ENCODE data around the gene STAT3.
"Not testable (repeated sequence)": the region's sequence is repeated elsewhere in the genome, so short reads cannot be mapped to it uniquely, and the experiment has no call there.

The STAT3 gene

GRCh38 chr17:42380935-42381334 lies 7.3 kb downstream of the STAT3 start:
- no peak for TF ChIP-seq HDGF (IDR thresholded peaks at IDR 0.05; ENCODE audit: borderline replicate concordance)
- no peak for TF ChIP-seq TARDBP (IDR thresholded peaks at IDR 0.05)
- no peak for TF ChIP-seq LEF1 (IDR thresholded peaks at IDR 0.05; ENCODE audit: borderline replicate concordance)
- no peak for TF ChIP-seq ELF4 (IDR thresholded peaks at IDR 0.05)
- TF ChIP-seq FOXM1 (IDR thresholded peaks at IDR 0.05; ENCODE audit: borderline replicate concordance), result no peak
- TF ChIP-seq L3MBTL2 (conservative IDR thresholded peaks at IDR 0.05), result no peak
- TF ChIP-seq SUZ12 (IDR thresholded peaks at IDR 0.05), result no peak
- no peak for TF ChIP-seq NFRKB (IDR thresholded peaks at IDR 0.05)
- no peak for TF ChIP-seq CTBP1 (IDR thresholded peaks at IDR 0.05; ENCODE audit: borderline replicate concordance)
- no peak for TF ChIP-seq FOXK2 (IDR thresholded peaks at IDR 0.05)
- no peak for TF ChIP-seq ZNF384 (IDR thresholded peaks at IDR 0.05)
- TF ChIP-seq, protein P1, sequence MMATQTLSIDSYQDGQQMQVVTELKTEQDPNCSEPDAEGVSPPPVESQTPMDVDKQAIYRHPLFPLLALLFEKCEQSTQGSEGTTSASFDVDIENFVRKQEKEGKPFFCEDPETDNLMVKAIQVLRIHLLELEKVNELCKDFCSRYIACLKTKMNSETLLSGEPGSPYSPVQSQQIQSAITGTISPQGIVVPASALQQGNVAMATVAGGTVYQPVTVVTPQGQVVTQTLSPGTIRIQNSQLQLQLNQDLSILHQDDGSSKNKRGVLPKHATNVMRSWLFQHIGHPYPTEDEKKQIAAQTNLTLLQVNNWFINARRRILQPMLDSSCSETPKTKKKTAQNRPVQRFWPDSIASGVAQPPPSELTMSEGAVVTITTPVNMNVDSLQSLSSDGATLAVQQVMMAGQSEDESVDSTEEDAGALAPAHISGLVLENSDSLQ (IDR thresholded peaks at IDR 0.05), result no peak
- no peak for TF ChIP-seq ARNT (IDR thresholded peaks at IDR 0.05)
- no peak for DNase-seq (ENCODE audit: extremely low spot score)
- ChIA-PET POLR2A (no interaction called here), CTCF (no interaction called here)

DNA sequence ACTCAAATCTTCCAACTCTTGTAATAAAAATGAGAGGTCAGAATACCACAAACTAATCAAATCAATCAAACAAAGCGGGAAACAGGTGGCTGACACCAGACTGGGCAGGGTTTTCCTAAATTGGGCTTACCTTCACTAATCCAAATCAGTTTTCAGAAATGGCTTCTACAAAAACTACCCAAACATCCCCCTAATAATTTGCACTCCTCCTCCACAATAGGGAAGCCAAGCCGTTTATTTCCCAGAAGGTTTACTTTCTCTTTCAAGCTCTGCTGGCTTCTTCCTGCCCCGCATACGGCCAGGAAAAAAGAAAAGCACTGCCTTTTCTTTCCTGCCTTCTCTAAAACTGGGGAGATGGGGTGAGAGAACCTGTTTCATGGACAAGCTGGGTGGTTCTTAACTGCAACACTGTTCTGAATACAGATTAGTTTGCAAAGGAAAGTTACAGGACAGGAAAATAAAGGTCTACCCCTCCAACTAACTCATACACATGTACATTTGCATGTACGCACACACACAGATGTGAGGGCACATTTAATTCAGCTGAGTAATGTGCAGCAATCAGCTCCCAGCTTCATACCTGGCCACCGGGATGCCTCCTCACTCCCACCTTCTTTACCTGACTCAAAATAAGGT lies 9.2 kb downstream of the STAT3 start:
- ChIA-PET CTCF (interaction anchor here (1.0 to 1.3 kb wide), 2 partner anchors 15 to 24 kb away, joined by 3 read pairs; no protein-coding TSS in a partner anchor), POLR2A (no interaction called here)
- DNase-seq (ENCODE audit: extremely low spot score), result no peak
- TF ChIP-seq L3MBTL2 (conservative IDR thresholded peaks at IDR 0.05) (no peak), BHLHE40 (IDR thresholded peaks at IDR 0.05; ENCODE audit: borderline replicate concordance) (no peak), FOXA1 (IDR thresholded peaks at IDR 0.05) (no peak), FOXM1 (IDR thresholded peaks at IDR 0.05; ENCODE audit: borderline replicate concordance) (no peak), SUZ12 (IDR thresholded peaks at IDR 0.05) (no peak)

- DNase-seq (ENCODE audit: extremely low spot score), result no peak
- no peak for TF ChIP-seq FOXK2 (IDR thresholded peaks at IDR 0.05)
- no peak for TF ChIP-seq FOXA1 (IDR thresholded peaks at IDR 0.05)
- TF ChIP-seq HDGF (IDR thresholded peaks at IDR 0.05; ENCODE audit: borderline replicate concordance), result no peak
- TF ChIP-seq FOXM1 (IDR thresholded peaks at IDR 0.05; ENCODE audit: borderline replicate concordance), result no peak
- TF ChIP-seq TARDBP (IDR thresholded peaks at IDR 0.05), result no peak
- no peak for TF ChIP-seq NFRKB (IDR thresholded peaks at IDR 0.05)
- no peak for TF ChIP-seq ARNT (IDR thresholded peaks at IDR 0.05)
- no peak for TF ChIP-seq CTBP1 (IDR thresholded peaks at IDR 0.05; ENCODE audit: borderline replicate concordance)
- no peak for TF ChIP-seq ZNF384 (IDR thresholded peaks at IDR 0.05)
- TF ChIP-seq BHLHE40 (IDR thresholded peaks at IDR 0.05; ENCODE audit: borderline replicate concordance), result no peak
- TF ChIP-seq LEF1 (IDR thresholded peaks at IDR 0.05; ENCODE audit: borderline replicate concordance), result no peak
- TF ChIP-seq SP1 (IDR thresholded peaks at IDR 0.05), result no peak
- TF ChIP-seq, protein P1 (IDR thresholded peaks at IDR 0.05), result no peak
- no peak for TF ChIP-seq SUZ12 (IDR thresholded peaks at IDR 0.05)
- no peak for TF ChIP-seq ELF4 (IDR thresholded peaks at IDR 0.05)
- TF ChIP-seq L3MBTL2 (conservative IDR thresholded peaks at IDR 0.05), result no peak
- CTCF ChIA-PET, result interaction anchor here (0.6 to 0.9 kb wide), 2 partner anchors 158 to 725 kb away, joined by 4 to 5 read pairs; partner anchors contain the start of gene NAGLU
- POLR2A ChIA-PET, result no interaction called here
These were observed 9.8 kb downstream of the STAT3 start for GRCh38 chr17:42378359-42378958.

DNA sequence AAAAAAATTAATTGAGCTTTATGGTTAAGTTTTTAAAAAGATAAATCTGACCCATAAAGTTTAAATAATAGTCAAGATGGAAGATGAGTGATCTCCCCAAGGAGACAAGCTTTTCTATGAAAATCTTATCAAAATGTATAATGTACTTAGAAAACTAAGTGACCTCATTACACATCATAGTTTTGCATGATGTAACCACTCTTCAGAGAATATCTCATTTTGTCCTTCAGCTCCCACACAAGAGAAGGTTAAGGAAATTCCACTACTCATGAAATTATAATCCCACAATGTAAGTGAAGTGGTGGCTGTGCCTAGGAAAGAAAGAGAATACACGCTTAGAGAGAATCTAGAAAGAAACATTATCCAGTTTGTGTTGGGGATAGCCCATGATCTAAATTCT lies 14.3 kb downstream of the STAT3 start:
- DNase-seq (ENCODE audit: extremely low spot score), result no peak
- ChIA-PET POLR2A (interaction anchor here (1.6 kb wide), 1 partner anchor 15 kb away, joined by 4 read pairs; no protein-coding TSS in a partner anchor), CTCF (no interaction called here)
- TF ChIP-seq BHLHE40 (IDR thresholded peaks at IDR 0.05; ENCODE audit: borderline replicate concordance) (no peak), LEF1 (IDR thresholded peaks at IDR 0.05; ENCODE audit: borderline replicate concordance) (no peak), ZNF384 (IDR thresholded peaks at IDR 0.05) (no peak), ARNT (IDR thresholded peaks at IDR 0.05) (no peak), FOXK2 (IDR thresholded peaks at IDR 0.05) (no peak)

DNA sequence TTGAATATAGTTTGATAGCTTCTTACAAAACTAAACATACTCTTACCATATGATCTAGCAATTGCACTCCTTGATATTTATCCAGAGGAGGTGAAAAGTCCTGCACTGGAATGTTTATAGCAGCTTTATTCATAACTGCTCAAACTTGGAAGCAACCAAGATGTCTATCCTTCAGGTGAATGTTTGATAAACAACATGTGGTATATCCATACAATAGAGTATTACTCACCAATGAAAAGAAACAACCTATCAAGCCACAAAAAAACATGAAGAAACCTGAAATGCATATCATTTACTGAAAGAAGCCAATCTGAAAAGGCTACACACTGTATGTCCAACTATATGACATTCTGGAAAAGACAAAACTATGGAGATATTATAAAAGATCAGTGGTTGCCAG lies 16.1 kb downstream of the STAT3 start:
- no peak for DNase-seq (ENCODE audit: extremely low spot score)
- TF ChIP-seq, protein P1 (IDR thresholded peaks at IDR 0.05), result no peak
- TF ChIP-seq ZNF384 (IDR thresholded peaks at IDR 0.05) (no peak), FOXM1 (IDR thresholded peaks at IDR 0.05; ENCODE audit: borderline replicate concordance) (no peak), ELF4 (IDR thresholded peaks at IDR 0.05) (no peak), L3MBTL2 (conservative IDR thresholded peaks at IDR 0.05) (no peak), CTBP1 (IDR thresholded peaks at IDR 0.05; ENCODE audit: borderline replicate concordance) (no peak), TARDBP (IDR thresholded peaks at IDR 0.05) (no peak), ARNT (IDR thresholded peaks at IDR 0.05) (no peak)
- ChIA-PET CTCF (no interaction called here), POLR2A (interaction anchor here (1.4 kb wide), 1 partner anchor 16 kb away, joined by 3 read pairs; the partner anchor contains the start of gene STAT3)

DNA sequence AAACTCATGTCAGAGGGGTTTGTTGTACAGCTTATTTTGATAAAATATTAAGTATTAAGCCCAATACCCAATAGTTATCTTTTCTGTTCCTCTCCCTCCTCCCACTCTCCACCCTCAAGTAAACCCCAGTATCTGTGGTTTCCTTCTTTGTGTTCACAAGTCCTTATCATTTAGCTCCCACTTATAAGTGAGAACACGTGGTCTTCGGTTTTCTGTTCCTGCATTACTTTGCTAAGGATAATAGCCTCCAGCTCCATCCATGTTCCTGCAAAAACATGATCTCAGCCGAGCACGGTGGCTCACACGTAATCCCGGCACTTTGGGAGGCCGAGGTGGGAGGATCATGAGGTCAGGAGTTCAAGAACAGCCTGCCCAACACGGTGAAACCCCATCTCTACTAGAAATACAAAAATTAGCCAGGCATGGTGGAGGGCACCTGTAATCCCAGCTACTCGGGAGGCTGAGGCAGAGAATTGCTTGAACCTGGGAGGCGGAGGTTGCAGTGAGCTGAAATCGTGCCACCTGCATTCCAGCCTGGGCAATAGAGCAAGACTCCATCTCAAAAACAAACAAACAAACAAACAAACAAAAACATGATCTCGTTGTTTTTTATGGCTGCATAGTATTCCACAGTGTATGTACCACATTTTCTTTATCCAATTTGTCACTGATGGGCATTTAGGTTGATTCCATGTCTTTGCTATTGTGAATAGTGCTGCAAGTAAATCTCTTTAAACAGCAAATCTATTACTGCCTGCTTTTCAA lies 19.3 kb downstream of the STAT3 start:
- DNase-seq (ENCODE audit: extremely low spot score); CTCF ChIA-PET: not testable (repeated sequence)
- POLR2A ChIA-PET, result interaction anchor here (1.8 kb wide), 1 partner anchor 20 kb away, joined by 8 read pairs; the partner anchor contains the start of gene STAT3

Data from HEK293T (cell line).